GM12873 (cell line): ENCODE measurements around the gene ABHD1.

ENCODE experiments used
- TF ChIP-seq, protein P1 (sequence below): IDR thresholded peaks from 2 replicates; pipeline ENCODE4 v1.5.1; 2012; ENCODE audit warnings: low read depth, mild to moderate bottlenecking, moderate library complexity, low read length, control low read depth; ENCODE audit not compliant: insufficient read depth; ENCODE audit errors: missing control alignments

The ABHD1 gene

DNA sequence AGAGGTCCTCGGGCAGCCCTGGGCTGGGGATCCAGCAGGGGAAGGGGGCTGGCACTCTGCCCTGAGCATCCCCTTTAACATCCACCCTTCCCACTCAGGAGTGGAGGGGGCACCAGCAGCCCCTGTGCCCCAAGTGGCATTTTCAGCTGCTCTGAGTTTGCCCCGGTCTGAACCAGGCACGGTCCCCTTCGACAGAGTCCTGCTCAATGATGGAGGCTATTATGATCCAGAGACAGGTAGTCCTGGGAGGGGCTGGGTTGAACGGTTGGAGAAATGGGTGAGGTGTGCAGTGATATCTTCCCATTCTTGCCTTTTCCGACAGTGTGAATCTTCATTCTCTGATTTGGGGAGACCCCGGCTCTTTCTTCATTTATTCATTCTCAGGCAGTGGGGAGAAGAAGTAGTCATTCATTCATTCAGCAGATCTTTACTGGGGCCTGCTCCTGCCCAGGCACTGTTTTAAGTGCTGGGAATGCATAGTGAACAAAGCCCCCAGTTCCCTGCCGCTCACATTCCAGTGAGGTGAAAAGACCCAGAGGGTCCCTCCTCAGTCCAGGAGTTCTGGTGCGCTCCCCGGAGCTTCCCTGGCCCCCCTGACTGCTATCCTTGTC lies 38.4 kb upstream of the ABHD1 start:
- TF ChIP-seq, protein P1, sequence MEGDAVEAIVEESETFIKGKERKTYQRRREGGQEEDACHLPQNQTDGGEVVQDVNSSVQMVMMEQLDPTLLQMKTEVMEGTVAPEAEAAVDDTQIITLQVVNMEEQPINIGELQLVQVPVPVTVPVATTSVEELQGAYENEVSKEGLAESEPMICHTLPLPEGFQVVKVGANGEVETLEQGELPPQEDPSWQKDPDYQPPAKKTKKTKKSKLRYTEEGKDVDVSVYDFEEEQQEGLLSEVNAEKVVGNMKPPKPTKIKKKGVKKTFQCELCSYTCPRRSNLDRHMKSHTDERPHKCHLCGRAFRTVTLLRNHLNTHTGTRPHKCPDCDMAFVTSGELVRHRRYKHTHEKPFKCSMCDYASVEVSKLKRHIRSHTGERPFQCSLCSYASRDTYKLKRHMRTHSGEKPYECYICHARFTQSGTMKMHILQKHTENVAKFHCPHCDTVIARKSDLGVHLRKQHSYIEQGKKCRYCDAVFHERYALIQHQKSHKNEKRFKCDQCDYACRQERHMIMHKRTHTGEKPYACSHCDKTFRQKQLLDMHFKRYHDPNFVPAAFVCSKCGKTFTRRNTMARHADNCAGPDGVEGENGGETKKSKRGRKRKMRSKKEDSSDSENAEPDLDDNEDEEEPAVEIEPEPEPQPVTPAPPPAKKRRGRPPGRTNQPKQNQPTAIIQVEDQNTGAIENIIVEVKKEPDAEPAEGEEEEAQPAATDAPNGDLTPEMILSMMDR: no peak

DNA sequence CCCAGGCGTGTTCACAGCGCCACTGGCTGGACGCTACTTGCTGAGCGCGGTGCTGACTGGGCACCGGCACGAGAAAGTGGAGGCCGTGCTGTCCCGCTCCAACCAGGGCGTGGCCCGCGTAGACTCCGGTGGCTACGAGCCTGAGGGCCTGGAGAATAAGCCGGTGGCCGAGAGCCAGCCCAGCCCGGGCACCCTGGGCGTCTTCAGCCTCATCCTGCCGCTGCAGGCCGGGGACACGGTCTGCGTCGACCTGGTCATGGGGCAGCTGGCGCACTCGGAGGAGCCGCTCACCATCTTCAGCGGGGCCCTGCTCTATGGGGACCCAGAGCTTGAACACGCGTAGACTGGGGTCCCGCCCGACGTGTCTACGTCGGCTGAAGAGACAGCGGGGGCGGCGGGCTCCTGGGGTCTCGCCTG lies 37.9 kb upstream of the ABHD1 start:
- TF ChIP-seq, protein P1: peak; percentile 12

DNA sequence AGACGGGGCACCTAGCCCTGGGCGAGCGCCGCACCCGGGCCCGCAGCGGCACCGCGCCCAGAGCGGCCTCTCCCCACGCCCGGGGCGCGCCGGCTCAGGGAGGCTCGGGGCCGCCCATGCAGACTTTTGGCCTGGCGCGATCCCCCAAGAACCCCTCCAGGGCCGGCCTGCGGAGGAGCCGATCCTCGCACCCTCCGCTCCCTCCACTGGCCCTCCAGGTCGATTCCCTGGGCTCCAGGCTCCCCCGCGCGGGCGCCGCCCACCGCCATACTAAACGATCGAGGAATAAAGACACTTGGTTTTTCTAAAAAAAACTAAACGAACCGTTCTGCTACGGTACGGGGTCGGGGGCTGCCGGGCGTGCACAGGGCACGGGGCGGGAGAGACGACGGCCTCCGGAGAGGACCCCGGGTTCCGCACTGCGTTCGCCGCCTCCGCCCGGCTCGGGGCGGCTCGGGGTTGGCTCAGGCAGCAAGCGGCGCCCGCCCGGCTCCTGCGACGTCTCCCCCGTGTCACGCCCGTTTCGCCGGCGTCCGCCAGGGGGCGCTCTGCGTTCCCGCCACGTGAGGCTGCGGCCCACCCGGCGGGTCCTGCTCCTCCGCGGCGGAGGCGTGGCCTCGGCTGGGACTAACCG lies 37.4 kb upstream of the ABHD1 start:
- TF ChIP-seq, protein P1: peak; percentile 76

DNA sequence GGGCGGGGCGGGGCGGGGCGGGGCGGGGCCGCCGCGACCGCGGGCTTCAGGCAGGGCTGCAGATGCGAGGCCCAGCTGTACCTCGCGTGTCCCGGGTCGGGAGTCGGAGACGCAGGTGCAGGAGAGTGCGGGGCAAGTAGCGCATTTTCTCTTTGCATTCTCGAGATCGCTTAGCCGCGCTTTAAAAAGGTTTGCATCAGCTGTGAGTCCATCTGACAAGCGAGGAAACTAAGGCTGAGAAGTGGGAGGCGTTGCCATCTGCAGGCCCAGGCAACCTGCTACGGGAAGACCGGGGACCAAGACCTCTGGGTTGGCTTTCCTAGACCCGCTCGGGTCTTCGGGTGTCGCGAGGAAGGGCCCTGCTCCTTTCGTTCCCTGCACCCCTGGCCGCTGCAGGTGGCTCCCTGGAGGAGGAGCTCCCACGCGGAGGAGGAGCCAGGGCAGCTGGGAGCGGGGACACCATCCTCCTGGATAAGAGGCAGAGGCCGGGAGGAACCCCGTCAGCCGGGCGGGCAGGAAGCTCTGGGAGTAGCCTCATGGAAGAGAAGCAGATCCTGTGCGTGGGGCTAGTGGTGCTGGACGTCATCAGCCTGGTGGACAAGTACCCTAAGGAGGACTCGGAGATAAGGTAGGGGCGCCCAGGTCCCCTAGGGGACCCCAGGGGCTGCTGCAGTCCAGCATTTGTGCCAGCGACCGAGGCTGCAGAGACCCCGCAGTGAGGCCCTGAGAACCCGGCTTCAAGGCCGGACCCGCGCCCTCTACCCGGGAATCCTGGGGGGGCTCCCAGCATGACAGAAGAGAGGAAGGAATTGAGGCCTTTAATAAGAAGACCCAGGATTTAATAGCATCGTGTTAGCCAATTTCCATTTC lies 36.7 kb upstream of the ABHD1 start, which contains the start of gene KHK:
TSS of gene KHK (plus strand) at position 49 of the 870 bp plus-strand sequence. CDS start at position 537, 488 bp downstream.
- TF ChIP-seq, protein P1: no peak

DNA sequence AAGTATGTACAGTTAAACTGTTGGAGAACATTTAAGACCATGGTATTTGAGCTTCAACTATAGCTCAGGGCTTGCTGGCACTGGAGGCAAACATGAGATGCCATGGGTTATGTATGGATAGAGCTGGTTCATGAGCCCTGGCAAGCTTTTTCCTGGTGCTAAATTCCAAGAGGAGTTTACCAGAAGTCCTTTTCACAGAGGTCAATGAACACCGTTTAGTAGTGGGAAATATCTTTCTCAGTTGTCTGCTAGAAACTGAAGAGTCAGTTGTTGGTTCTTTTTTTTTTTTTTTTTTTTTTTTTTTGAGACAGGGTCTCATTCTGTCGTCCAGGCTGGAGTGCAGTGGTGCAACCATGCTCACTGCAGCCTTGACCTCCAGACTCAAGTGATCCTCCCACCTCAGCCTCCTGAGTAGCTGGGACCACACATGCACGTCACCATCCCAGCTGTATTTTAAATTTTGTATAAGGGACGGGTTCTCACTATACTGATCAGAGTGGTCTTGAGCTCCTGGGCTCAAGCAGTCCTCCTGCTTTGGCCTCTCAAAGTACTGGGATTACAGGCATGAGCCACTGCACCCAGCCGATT lies 35.7 kb upstream of the ABHD1 start:
- TF ChIP-seq, protein P1: no peak

DNA sequence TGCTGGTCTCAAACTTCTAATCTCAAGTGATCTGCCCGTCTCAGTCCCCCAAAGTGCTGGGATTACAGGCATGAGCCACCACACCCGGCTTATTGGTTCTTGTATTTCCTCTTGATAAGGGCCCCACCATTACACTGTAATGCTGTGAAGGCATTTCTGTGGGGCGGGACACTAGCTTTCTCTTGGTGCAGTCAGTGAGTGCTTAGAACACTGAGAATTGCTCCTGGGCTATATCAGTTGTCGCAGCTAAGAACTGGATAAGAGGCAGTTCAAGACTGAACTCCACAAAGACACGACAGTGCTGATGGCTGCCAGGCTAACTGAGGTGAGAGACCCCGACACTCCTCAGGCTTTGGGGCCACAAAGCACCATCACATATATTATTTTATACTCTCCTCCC lies 35.0 kb upstream of the ABHD1 start:
- TF ChIP-seq, protein P1: no peak
